K562 (cell line): ENCODE results near the gene MTG2. TPM values are rescaled to one million over a fixed set of nuclear protein-coding genes. Genes with fewer than 3 reads are reported as not detected.
A peak's percentile ranks its signal among the peaks of the same experiment; 100 is the strongest.

Source experiments
- NEUROD1 ChIP-seq: fragments of 150-350 bp; IDR thresholded peaks from 2 replicates; pipeline ENCODE4 v1.6.1; 2014; ENCODE audit warnings: borderline replicate concordance, low read length, low read depth; ENCODE audit not compliant: partially characterized antibody
- PHF8 ChIP-seq: fragments of 200-600 bp; sonication (generic); IDR thresholded peaks from 2 replicates; pipeline ENCODE4 v1.6.1; 2012; ENCODE audit warnings: mixed run types, mild to moderate bottlenecking, inconsistent platforms, low read length, moderate library complexity, borderline replicate concordance
- PRMT5 ChIP-seq: sonication (generic); formaldehyde crosslinking; IDR thresholded peaks from 2 replicates; pipeline ENCODE4 v1.5.0; 2020; ENCODE audit warnings: missing genetic modification reagents
- TCFL5 ChIP-seq: fragments of 250-450 bp; sonication (Bioruptor Pico); conservative IDR thresholded peaks from 2 replicates; pipeline ENCODE4 v1.6.1; 2021; ENCODE audit warnings: mild to moderate bottlenecking, moderate library complexity, matching md5 sums
- ZFP30 ChIP-seq: fragments of 250-450 bp; sonication (Bioruptor Pico); IDR thresholded peaks from 2 replicates; pipeline ENCODE4 v1.8.0; 2022; ENCODE audit warnings: moderate library complexity, mild to moderate bottlenecking, inconsistent platforms, borderline replicate concordance
- ZNF507 ChIP-seq: conservative IDR thresholded peaks from 2 replicates; pipeline ENCODE4 v1.6.1; 2017; ENCODE audit warnings: missing genetic modification characterization, missing compliant biosample characterization
- polyA plus RNA-seq, 8 experiments: library from polyadenylated mRNA; depleted of rRNA in 4 of 8; stranded (reverse) in 5 of 8; unstranded in 3 of 8; fragments of >200 nt; fragmentation: Nextera tagmentation in 2 of 8; fragmentation: Illumina TruSeq in 1 of 8; extraction: Ambion mirVana in 2 of 8; extraction: Trizol in 1 of 8; gene quantifications; 2 replicates each; pipeline versions ENCODE4 v1.2.1 to v1.2.3, GENCODE V29; 2011 to 2014; ENCODE audit warnings: inconsistent platforms in 1 of 8, missing spikeins in 1 of 8
- total RNA-seq, 7 experiments: library from RNA; depleted of rRNA in 6 of 7; stranded (reverse); fragments of >200 nt in 6 of 7; fragmentation: Illumina TruSeq in 2 of 7; extraction: Trizol in 2 of 7; gene quantifications; 2 replicates each; pipeline versions ENCODE4 v1.2.1 to v1.2.3, GENCODE V29; 2011 to 2021; ENCODE audit warnings: low replicate concordance in 1 of 7
- TF ChIP-seq, protein P1 (sequence below): sonication (generic); formaldehyde crosslinking; IDR thresholded peaks from 2 replicates; pipeline ENCODE4 v1.8.0; 2022; ENCODE audit warnings: missing genetic modification reagents, mild to moderate bottlenecking, borderline replicate concordance
- TF ChIP-seq, protein P2 (sequence below), 2 experiments: fragments of 450-650 bp in 1 of 2; sonication (generic) in 1 of 2; formaldehyde crosslinking in 1 of 2; IDR thresholded peaks; 2 replicates each; pipeline versions ENCODE4 v1.7.1 to v1.9.0; 2016 to 2022; ENCODE audit warnings: inconsistent platforms in 1 of 2, mild to moderate bottlenecking in 1 of 2, missing genetic modification reagents in 1 of 2
- TF ChIP-seq, protein P3 (sequence below): fragments of 250-450 bp; sonication (Bioruptor Pico); IDR thresholded peaks from 2 replicates; pipeline ENCODE4 v1.8.0; 2022; ENCODE audit warnings: moderate library complexity, mild to moderate bottlenecking, inconsistent platforms
- TF ChIP-seq, protein P4 (sequence below): fragments of 250-450 bp; sonication (Bioruptor Pico); IDR thresholded peaks from 2 replicates; pipeline ENCODE4 v1.5.0; 2021; ENCODE audit warnings: mild to moderate bottlenecking, moderate library complexity

Gene MTG2
- total and polyA plus RNA-seq, 9 of the 15 experiments (the other 6 are each of a cell fraction or from before 2014, with no cell fraction given), result 8.7 to 67.5 (median 44.5) TPM

DNA sequence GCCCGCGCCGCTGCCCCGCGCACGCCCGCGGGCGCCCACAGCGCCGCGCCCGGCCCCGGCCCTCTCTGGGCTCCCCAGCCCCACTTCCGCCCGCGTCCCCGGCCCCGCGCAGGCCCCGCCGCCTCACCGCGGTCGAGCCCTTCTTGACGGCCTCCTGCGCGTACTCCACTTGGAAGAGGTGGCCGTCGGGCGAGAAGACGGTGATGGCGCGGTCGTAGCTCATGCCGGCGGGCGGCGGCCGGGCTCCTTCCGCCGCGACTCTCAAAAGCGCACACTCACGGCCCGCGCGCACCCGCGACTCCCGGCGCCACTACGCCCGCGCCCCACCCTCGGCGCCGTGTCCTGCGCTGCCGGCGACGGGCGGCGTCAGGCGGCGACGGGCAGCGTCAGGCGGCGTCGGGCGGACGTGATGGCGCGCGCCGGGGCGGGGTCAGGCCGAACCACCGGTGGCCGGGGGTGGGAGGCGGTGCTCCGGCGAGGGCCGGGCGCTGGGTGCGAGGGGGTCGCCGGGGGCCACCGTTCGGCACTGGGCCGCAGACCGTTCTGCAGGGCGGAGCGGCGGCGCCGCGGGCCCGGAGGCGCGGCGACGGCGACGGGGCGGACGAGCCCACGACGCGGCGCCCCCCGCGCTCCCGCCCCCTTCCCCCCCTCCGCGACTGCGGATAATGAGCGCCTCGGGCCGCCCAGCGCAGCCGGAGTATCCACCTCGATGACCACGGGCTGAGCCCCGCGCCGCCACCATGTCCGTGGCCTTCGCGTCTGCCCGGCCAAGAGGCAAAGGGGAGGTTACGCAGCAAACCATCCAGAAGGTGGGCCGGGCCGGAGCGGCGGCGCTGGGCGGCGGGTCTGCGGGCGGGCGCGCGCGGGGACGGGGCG is 39.5 kb upstream of the MTG2 start, which contains the start of the genes PSMA7 and SS18L1 (continued):
- TF ChIP-seq PRMT5 (CRISPR knock-in tag) (no peak), TCFL5 (CRISPR knock-in tag) (no peak), ZFP30 (no peak), PHF8 (peak; percentile 88; the same call in 1 of the 2 replicates), ZNF507 (tag) (no peak), NEUROD1 (peak; percentile 18)
- TF ChIP-seq, protein P1, sequence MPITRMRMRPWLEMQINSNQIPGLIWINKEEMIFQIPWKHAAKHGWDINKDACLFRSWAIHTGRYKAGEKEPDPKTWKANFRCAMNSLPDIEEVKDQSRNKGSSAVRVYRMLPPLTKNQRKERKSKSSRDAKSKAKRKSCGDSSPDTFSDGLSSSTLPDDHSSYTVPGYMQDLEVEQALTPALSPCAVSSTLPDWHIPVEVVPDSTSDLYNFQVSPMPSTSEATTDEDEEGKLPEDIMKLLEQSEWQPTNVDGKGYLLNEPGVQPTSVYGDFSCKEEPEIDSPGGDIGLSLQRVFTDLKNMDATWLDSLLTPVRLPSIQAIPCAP (CRISPR knock-in tag), result no peak
- TF ChIP-seq, protein P2, sequence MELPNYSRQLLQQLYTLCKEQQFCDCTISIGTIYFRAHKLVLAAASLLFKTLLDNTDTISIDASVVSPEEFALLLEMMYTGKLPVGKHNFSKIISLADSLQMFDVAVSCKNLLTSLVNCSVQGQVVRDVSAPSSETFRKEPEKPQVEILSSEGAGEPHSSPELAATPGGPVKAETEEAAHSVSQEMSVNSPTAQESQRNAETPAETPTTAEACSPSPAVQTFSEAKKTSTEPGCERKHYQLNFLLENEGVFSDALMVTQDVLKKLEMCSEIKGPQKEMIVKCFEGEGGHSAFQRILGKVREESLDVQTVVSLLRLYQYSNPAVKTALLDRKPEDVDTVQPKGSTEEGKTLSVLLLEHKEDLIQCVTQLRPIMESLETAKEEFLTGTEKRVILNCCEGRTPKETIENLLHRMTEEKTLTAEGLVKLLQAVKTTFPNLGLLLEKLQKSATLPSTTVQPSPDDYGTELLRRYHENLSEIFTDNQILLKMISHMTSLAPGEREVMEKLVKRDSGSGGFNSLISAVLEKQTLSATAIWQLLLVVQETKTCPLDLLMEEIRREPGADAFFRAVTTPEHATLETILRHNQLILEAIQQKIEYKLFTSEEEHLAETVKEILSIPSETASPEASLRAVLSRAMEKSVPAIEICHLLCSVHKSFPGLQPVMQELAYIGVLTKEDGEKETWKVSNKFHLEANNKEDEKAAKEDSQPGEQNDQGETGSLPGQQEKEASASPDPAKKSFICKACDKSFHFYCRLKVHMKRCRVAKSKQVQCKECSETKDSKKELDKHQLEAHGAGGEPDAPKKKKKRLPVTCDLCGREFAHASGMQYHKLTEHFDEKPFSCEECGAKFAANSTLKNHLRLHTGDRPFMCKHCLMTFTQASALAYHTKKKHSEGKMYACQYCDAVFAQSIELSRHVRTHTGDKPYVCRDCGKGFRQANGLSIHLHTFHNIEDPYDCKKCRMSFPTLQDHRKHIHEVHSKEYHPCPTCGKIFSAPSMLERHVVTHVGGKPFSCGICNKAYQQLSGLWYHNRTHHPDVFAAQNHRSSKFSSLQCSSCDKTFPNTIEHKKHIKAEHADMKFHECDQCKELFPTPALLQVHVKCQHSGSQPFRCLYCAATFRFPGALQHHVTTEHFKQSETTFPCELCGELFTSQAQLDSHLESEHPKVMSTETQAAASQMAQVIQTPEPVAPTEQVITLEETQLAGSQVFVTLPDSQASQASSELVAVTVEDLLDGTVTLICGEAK (IDR thresholded peaks at IDR 0.05), result no peak
- TF ChIP-seq, protein P2 (CRISPR knock-in tag; IDR thresholded peaks at IDR 0.05), result no peak
- TF ChIP-seq, protein P3, sequence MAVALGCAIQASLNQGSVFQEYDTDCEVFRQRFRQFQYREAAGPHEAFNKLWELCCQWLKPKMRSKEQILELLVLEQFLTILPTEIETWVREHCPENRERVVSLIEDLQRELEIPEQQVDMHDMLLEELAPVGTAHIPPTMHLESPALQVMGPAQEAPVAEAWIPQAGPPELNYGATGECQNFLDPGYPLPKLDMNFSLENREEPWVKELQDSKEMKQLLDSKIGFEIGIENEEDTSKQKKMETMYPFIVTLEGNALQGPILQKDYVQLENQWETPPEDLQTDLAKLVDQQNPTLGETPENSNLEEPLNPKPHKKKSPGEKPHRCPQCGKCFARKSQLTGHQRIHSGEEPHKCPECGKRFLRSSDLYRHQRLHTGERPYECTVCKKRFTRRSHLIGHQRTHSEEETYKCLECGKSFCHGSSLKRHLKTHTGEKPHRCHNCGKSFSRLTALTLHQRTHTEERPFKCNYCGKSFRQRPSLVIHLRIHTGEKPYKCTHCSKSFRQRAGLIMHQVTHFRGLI, result no peak
- TF ChIP-seq, protein P4, sequence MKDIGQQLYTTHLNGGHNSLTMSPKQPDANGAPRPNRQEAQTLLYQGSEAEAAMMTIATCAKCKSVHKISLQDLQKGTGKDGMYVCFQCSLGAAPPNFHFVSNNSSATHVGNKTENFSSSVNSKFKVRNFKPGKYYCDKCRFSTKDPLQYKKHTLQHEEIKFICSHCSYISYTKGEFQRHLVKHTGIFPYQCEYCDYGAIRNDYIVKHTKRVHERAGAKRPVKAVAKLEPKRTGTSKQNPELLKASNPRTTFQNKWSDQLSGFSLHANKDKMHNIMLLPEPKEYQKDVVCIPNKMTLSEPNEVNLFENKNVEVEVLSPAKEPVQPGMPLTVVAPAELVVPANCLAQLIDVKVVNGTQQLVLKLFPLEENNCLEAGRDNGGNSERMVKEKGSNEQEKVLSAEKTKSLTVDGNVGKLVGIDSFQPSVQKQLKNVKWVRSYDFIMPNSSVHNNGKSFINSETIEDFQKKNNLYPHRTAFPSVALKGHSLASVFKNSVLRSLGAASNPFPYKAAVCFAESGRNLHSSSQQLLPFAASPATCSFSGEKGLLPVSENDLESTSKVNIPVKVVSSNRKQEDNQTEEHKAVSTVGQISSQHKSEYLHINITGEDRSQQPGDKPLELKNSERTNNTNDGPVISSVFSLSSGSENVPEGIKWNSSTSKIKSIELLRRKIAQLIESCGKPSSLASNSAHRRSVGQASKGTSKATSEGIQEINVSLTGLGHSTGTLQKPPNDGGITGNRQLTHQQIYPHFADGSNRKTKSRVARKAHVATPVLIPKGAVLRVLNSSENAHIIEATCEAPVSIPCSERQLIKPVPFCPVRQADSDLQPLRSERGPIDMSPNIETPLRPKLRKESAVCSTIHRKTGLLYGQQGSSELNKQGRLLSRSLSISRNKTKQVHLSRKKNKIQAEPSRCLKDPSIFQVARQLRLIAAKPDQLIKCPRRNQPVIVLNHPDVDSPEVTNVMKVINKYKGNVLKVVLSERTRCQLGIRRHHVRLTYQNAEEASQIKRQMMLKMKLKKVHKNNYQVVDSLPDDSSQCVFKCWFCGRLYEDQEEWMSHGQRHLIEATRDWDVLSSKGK (CRISPR knock-in tag), result no peak
